H9 (cell line): Measurements from ENCODE around the gene KRT27. TPM values are rescaled to one million over a fixed set of nuclear protein-coding genes. Genes with fewer than 3 reads are reported as not detected.

Experiments
- DNase-seq: peaks from one replicate; pipeline ENCODE4 v3.0.0-alpha.2; 2017
- H2AFZ ChIP-seq: one replicate; pipeline ENCODE4 v1.6.1; 2013; ENCODE audit warnings: mild to moderate bottlenecking, low read length, control low read depth, moderate library complexity
- H2AK5ac ChIP-seq: 2 replicates; pipeline ENCODE4 v1.6.1; 2013; ENCODE audit warnings: low read length, control low read depth, mixed read lengths; ENCODE audit not compliant: insufficient read length
- H2BK120ac ChIP-seq: one replicate; pipeline ENCODE4 v1.6.1; 2013; ENCODE audit warnings: low read depth, mild to moderate bottlenecking, low read length, control low read depth, inconsistent platforms; ENCODE audit not compliant: poor library complexity, severe bottlenecking
- H2BK12ac ChIP-seq: 2 replicates; pipeline ENCODE4 v1.6.1; 2013; ENCODE audit warnings: low read length, control low read depth, mixed read lengths, low read depth; ENCODE audit not compliant: insufficient read length
- H2BK15ac ChIP-seq: 2 replicates; pipeline ENCODE4 v1.6.1; 2013; ENCODE audit warnings: low read depth, low read length, control low read depth
- H2BK20ac ChIP-seq: one replicate; pipeline ENCODE4 v1.6.1; 2013; ENCODE audit warnings: low read depth, mild to moderate bottlenecking, low read length, control low read depth, inconsistent platforms; ENCODE audit not compliant: poor library complexity, severe bottlenecking
- H2BK5ac ChIP-seq: 2 replicates; pipeline ENCODE4 v1.6.1; 2013; ENCODE audit warnings: low read length, control low read depth, mixed read lengths; ENCODE audit not compliant: insufficient read length
- H3K14ac ChIP-seq: 2 replicates; pipeline ENCODE4 v1.6.1; 2013; ENCODE audit warnings: low read length, control low read depth; ENCODE audit not compliant: insufficient read depth
- H3K18ac ChIP-seq: 2 replicates; pipeline ENCODE4 v1.6.1; 2013; ENCODE audit warnings: low read depth, mild to moderate bottlenecking, mixed read lengths, low read length, control low read depth; ENCODE audit not compliant: insufficient read length
- H3K23ac ChIP-seq: 2 replicates; pipeline ENCODE4 v1.6.1; 2013; ENCODE audit warnings: low read length, control low read depth, mixed read lengths, low read depth; ENCODE audit not compliant: insufficient read length
- H3K23me2 ChIP-seq: 2 replicates; pipeline ENCODE4 v1.6.1; 2013; ENCODE audit warnings: low read depth, mild to moderate bottlenecking, mixed read lengths, low read length, control low read depth; ENCODE audit not compliant: insufficient read length, poor library complexity, severe bottlenecking
- H3K27ac ChIP-seq: 2 replicates; pipeline ENCODE4 v1.5.1; 2013; ENCODE audit warnings: low read length, control low read depth, mixed read lengths, low read depth; ENCODE audit not compliant: insufficient read length
- H3K27me3 ChIP-seq: 2 replicates; pipeline ENCODE4 v1.6.1; 2013; ENCODE audit warnings: low read length, control low read depth, inconsistent platforms; ENCODE audit not compliant: insufficient read depth
- H3K4ac ChIP-seq: 2 replicates; pipeline ENCODE4 v1.6.1; 2013; ENCODE audit warnings: low read depth, mild to moderate bottlenecking, control low read depth, inconsistent platforms, low read length, moderate library complexity
- H3K4me1 ChIP-seq: 2 replicates; pipeline ENCODE4 v1.6.1; 2013; ENCODE audit warnings: low read length, control low read depth, inconsistent platforms; ENCODE audit not compliant: insufficient read depth
- H3K4me2 ChIP-seq: 2 replicates; pipeline ENCODE4 v1.6.1; 2013; ENCODE audit warnings: low read length, control low read depth, mixed read lengths; ENCODE audit not compliant: insufficient read length, insufficient read depth
- H3K56ac ChIP-seq: 2 replicates; pipeline ENCODE4 v1.6.1; 2013; ENCODE audit warnings: low read depth, mild to moderate bottlenecking, mixed read lengths, low read length, control low read depth; ENCODE audit not compliant: insufficient read length
- H3K79me1 ChIP-seq: 2 replicates; pipeline ENCODE4 v1.6.1; 2013; ENCODE audit warnings: low read depth, mild to moderate bottlenecking, moderate library complexity, low read length, control low read depth, inconsistent platforms; ENCODE audit not compliant: insufficient read depth, poor library complexity, severe bottlenecking
- H3K79me2 ChIP-seq: 2 replicates; pipeline ENCODE4 v1.6.1; 2013; ENCODE audit warnings: low read length, control low read depth, inconsistent platforms; ENCODE audit not compliant: insufficient read depth
- H3K9ac ChIP-seq: 2 replicates; pipeline ENCODE4 v1.6.1; 2013; ENCODE audit warnings: low read length, control low read depth, mixed read lengths; ENCODE audit not compliant: insufficient read length; ENCODE audit errors: extremely low read depth
- H3K9me3 ChIP-seq: one replicate; pipeline ENCODE4 v1.6.1; 2013; ENCODE audit warnings: low read depth, low read length, inconsistent platforms; ENCODE audit not compliant: control insufficient read depth
- H3T11ph ChIP-seq: one replicate; pipeline ENCODE4 v1.6.1; 2013; ENCODE audit warnings: mild to moderate bottlenecking, low read length, control low read depth, inconsistent platforms
- H4K20me1 ChIP-seq: one replicate; pipeline ENCODE4 v1.6.1; 2013; ENCODE audit not compliant: control insufficient read depth, insufficient read length, insufficient read depth
- H4K5ac ChIP-seq: 2 replicates; pipeline ENCODE4 v1.6.1; 2013; ENCODE audit warnings: low read depth, mild to moderate bottlenecking, mixed read lengths, low read length, control low read depth; ENCODE audit not compliant: insufficient read length
- H4K8ac ChIP-seq: replicated peaks from 2 replicates; pipeline ENCODE4 v1.6.1; 2013; ENCODE audit warnings: low read length, control low read depth, mixed read lengths, low read depth; ENCODE audit not compliant: insufficient read length
- H4K91ac ChIP-seq: 2 replicates; pipeline ENCODE4 v1.6.1; 2013; ENCODE audit warnings: low read depth, mild to moderate bottlenecking, moderate library complexity, mixed read lengths, low read length, control low read depth; ENCODE audit not compliant: insufficient read length
- H3K27ac Mint-ChIP-seq, 3 experiments: 2 replicates in 2 of 3; 3 replicates in 1 of 3; pipeline ENCODE4 v1.8.0; 2020 to 2021; ENCODE audit warnings: mixed read lengths in 3 of 3, mild to moderate bottlenecking in 1 of 3, moderate library complexity in 1 of 3
- H3K27me3 Mint-ChIP-seq: 2 replicates; pipeline ENCODE4 v1.8.0; 2021; ENCODE audit warnings: low read depth, mild to moderate bottlenecking, moderate library complexity, mixed read lengths
- H3K36me3 Mint-ChIP-seq, 3 experiments: 2 replicates in 2 of 3; 3 replicates in 1 of 3; pipeline ENCODE4 v1.8.0; 2020 to 2021; ENCODE audit warnings: low read depth in 3 of 3, mixed read lengths in 3 of 3; ENCODE audit not compliant: insufficient read depth in 1 of 3
- H3K4me1 Mint-ChIP-seq, 2 experiments: 2 replicates each; pipeline ENCODE4 v1.8.0; 2020; ENCODE audit warnings: mixed read lengths in 2 of 2
- H3K4me3 Mint-ChIP-seq, 2 experiments: 2 replicates in 1 of 2; 3 replicates in 1 of 2; pipeline ENCODE4 v1.8.0; 2020 to 2021; ENCODE audit warnings: mild to moderate bottlenecking in 2 of 2, mixed read lengths in 2 of 2, moderate library complexity in 1 of 2
- H3K9me3 Mint-ChIP-seq, 2 experiments: 2 replicates in 1 of 2; 3 replicates in 1 of 2; pipeline ENCODE4 v1.8.0; 2020; ENCODE audit warnings: mild to moderate bottlenecking in 2 of 2, mixed read lengths in 2 of 2, moderate library complexity in 1 of 2
- CTCF ChIP-seq: fragments of 200-600 bp; sonication (generic); conservative IDR thresholded peaks from 3 replicates; pipeline ENCODE4 v1.8.0; 2021; ENCODE audit warnings: antibody characterized with exemption, mild to moderate bottlenecking
- WGBS: extraction: QIAGEN DNeasy Blood & Tissue Kit; methylation state at CpG from one replicate; pipeline ENCODE4 v1.1.7; 2013; ENCODE audit warnings: missing lambda C conversion rate, low lambda C conversion rate, mixed read lengths; ENCODE audit not compliant: insufficient read length; ENCODE audit errors: extremely low coverage; 5-methylcytosine and 5-hydroxymethylcytosine counted together
- total RNA-seq: library from RNA; stranded (reverse); gene quantifications from 2 replicates; pipeline ENCODE4 v1.2.1, GENCODE V29; 2021

KRT27 gene
- total RNA-seq, 1 experiment from 2014 or later = not detected

- Histone ChIP-seq H3K79me1 (no peaks in the 10 kb centered on the region), H3K4me2 (no peak overlapping the region), H3K9ac (no peak overlapping the region), H2BK5ac (no peak overlapping the region), H3K27me3 (no peaks in the 10 kb centered on the region; the same call in 1 of the 2 replicates), H3K23me2 (no peaks in the 10 kb centered on the region), H3K79me2 (no peaks in the 10 kb centered on the region), H3K4me1 (no peaks in the 10 kb centered on the region), H4K5ac (no peak overlapping the region), H4K91ac (no peak overlapping the region), H3T11ph (no peak overlapping the region), H3K56ac (no peak overlapping the region), H2AFZ (no peak overlapping the region), H2BK120ac (no peak overlapping the region), H3K4ac (no peak overlapping the region), H3K23ac (no peak overlapping the region), H3K9me3 (no peaks in the 10 kb centered on the region), H2BK12ac (no peak overlapping the region), H3K27ac (no peak overlapping the region), H4K20me1 (no peaks in the 10 kb centered on the region), H2BK20ac (no peak overlapping the region), H2BK15ac (no peak overlapping the region), H4K8ac (no peak overlapping the region), H3K18ac (no peak overlapping the region), H2AK5ac (no peak overlapping the region), H3K14ac (no peak overlapping the region)
- no CpG with 5 or more reads among the region's 1 CpG for WGBS
- Mint-ChIP-seq H3K4me1 (peaks cover 0 to 12% of the 10 kb centered on the region in 2 experiments; a peak in 2 of 4 replicates), H3K36me3 (0 out of 7 replicates have a peak, but pooled peaks cover 0 to 5% (median 0%) of the 10 kb centered on the region in 3 experiments), H3K9me3 (no peaks in the 10 kb centered on the region), H3K27me3 (peaks cover 97% of the 10 kb centered on the region), H3K27ac (no peak overlapping the region), H3K4me3 (no peak overlapping the region)
- no peak for TF ChIP-seq CTCF
- no peak for DNase-seq
Measured at GRCh38 chr17:40824015-40824832, 41.9 kb upstream of the KRT27 start.
